ENCODE measurements around the gene SLC39A8. TPM values are rescaled to one million over a fixed set of nuclear protein-coding genes. Genes with fewer than 3 reads are reported as not detected.
"Not testable (repeated sequence)": the region's sequence is repeated elsewhere in the genome, so short reads cannot be mapped to it uniquely, and the experiment has no call there.

Gene SLC39A8
- total and polyA plus RNA-seq, 4 donors, result 14.6 to 50.5 (median 22.6) TPM

GRCh38 chr4:102387552-102388150 lies 42.4 kb upstream of the SLC39A8 start (continued):
- no peak for TF ChIP-seq CTCF (IDR thresholded peaks at IDR 0.05; ENCODE audit: low read depth, low read length, missing input control)

DNA sequence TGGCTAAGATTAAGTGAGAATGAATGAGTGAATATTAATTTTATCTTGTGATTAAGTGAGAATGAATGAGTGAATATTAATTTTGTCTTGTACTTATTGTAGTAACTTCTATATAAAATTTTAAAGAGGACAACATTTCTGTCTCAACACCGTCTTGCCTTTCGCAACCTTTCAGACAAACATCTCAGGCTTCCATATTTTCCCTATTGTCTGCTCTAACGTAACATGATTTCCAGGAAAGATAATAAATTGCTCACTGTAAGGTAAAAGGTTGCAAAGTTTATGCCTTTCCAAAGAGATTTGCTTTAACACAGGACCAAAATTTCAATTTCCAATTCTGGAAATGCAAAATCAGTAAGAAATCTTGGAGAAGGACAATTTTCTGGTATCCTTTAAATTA lies 41.7 kb upstream of the SLC39A8 start:
- Histone ChIP-seq H3K4me1 (ENCODE audit: control insufficient read depth in 4 of 4, insufficient read depth in 4 of 4, low read length in 3 of 4) (no peaks in the 10 kb centered on the region), H3K27me3 (ENCODE audit: control insufficient read depth in 4 of 4, insufficient read depth in 4 of 4, low read length in 3 of 4) (no peaks in the 10 kb centered on the region), H3K27ac (ENCODE audit: low read depth in 1 of 2, low read length in 2 of 2) (no peak overlapping the region), H3K9me3 (ENCODE audit: control insufficient read depth in 4 of 4, low read length in 3 of 4) (no peaks in the 10 kb centered on the region), H3K36me3 (ENCODE audit: control insufficient read depth in 4 of 4, insufficient read depth in 3 of 4, low read depth in 1 of 4, low read length in 3 of 4) (no peaks in the 10 kb centered on the region), H3K9ac (ENCODE audit: low read depth in 1 of 2, low read length in 2 of 2) (no peak overlapping the region), H3K4me3 (ENCODE audit: low read depth in 1 of 3, low read length in 3 of 3) (no peak overlapping the region)
- 94% methylated on average over 3 of the region's 3 CpGs for WGBS
- TF ChIP-seq MAX (IDR thresholded peaks at IDR 0.05) (no peak), TAF1 (conservative IDR thresholded peaks at IDR 0.05) (no peak), JUND (IDR thresholded peaks at IDR 0.05) (no peak)
- no peak for DNase-seq (ENCODE audit: low spot score)

DNA sequence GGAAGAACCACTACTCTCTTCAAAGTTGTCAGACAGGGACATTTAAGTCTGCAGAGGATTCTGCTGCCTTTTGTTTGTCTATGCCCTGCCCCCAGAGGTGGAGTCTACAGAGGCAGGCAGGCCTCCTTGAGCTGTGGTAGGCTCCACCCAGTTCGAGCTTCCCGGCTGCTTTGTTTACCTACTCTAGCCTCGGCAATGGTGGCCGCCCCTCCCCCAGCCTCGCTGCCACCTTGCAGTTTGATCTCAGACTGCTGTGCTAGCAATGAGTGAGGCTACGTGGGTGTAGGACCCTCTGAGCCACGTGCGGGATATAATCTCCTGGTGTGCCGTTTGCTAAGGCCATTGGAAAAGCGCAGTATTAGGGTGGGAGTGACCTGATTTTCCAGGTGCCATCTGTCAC lies 35.0 kb upstream of the SLC39A8 start:
- H3K4me1 ChIP-seq (ENCODE audit: control insufficient read depth in 4 of 4, insufficient read depth in 4 of 4, low read length in 3 of 4); H3K4me3 ChIP-seq (ENCODE audit: low read depth in 1 of 3, low read length in 3 of 3); H3K36me3 ChIP-seq (ENCODE audit: control insufficient read depth in 4 of 4, insufficient read depth in 3 of 4, low read depth in 1 of 4, low read length in 3 of 4); H3K9me3 ChIP-seq (ENCODE audit: control insufficient read depth in 4 of 4, low read length in 3 of 4); H3K27ac ChIP-seq (ENCODE audit: low read depth in 1 of 2, low read length in 2 of 2); H3K9ac ChIP-seq (ENCODE audit: low read depth in 1 of 2, low read length in 2 of 2); DNase-seq (ENCODE audit: low spot score); H3K27me3 ChIP-seq (ENCODE audit: control insufficient read depth in 4 of 4, insufficient read depth in 4 of 4, low read length in 3 of 4): not testable (repeated sequence)
- WGBS, result 68% methylated on average over 10 of the region's 10 CpGs

- Histone ChIP-seq H3K36me3 (ENCODE audit: control insufficient read depth in 4 of 4, insufficient read depth in 3 of 4, low read depth in 1 of 4, low read length in 3 of 4) (no peaks in the 10 kb centered on the region), H3K9me3 (ENCODE audit: control insufficient read depth in 4 of 4, low read length in 3 of 4) (no peaks in the 10 kb centered on the region), H3K27me3 (ENCODE audit: control insufficient read depth in 4 of 4, insufficient read depth in 4 of 4, low read length in 3 of 4) (no peaks in the 10 kb centered on the region), H3K4me1 (ENCODE audit: control insufficient read depth in 4 of 4, insufficient read depth in 4 of 4, low read length in 3 of 4) (no peaks in the 10 kb centered on the region), H3K9ac (ENCODE audit: low read depth in 1 of 2, low read length in 2 of 2) (no peak overlapping the region), H3K4me3 (ENCODE audit: low read depth in 1 of 3, low read length in 3 of 3) (no peak overlapping the region), H3K27ac (ENCODE audit: low read depth in 1 of 2, low read length in 2 of 2) (no peak overlapping the region)
- no peak for DNase-seq (ENCODE audit: low spot score)
- 83% methylated on average over 2 of the region's 2 CpGs for WGBS
- no peak for TF ChIP-seq FOXA2 (IDR thresholded peaks at IDR 0.05)
Observed at GRCh38 chr4:102362922-102363432, 17.7 kb upstream of the SLC39A8 start.

GRCh38 chr4:102358128-102358527 lies 12.8 kb upstream of the SLC39A8 start:
- Histone ChIP-seq H3K9me3 (ENCODE audit: control insufficient read depth in 4 of 4, low read length in 3 of 4) (no peaks in the 10 kb centered on the region), H3K27me3 (ENCODE audit: control insufficient read depth in 4 of 4, insufficient read depth in 4 of 4, low read length in 3 of 4) (no peaks in the 10 kb centered on the region), H3K27ac (ENCODE audit: low read depth in 1 of 2, low read length in 2 of 2) (no peak overlapping the region), H3K36me3 (ENCODE audit: control insufficient read depth in 4 of 4, insufficient read depth in 3 of 4, low read depth in 1 of 4, low read length in 3 of 4) (no peaks in the 10 kb centered on the region), H3K4me1 (ENCODE audit: control insufficient read depth in 4 of 4, insufficient read depth in 4 of 4, low read length in 3 of 4) (peaks cover 0 to 21% (median 8%) of the 10 kb centered on the region in 4 donors), H3K9ac (ENCODE audit: low read depth in 1 of 2, low read length in 2 of 2) (no peak overlapping the region), H3K4me3 (ENCODE audit: low read depth in 1 of 3, low read length in 3 of 3) (no peak overlapping the region)
- no peak for DNase-seq (ENCODE audit: low spot score)
- WGBS, result 95% methylated on average over 3 of the region's 3 CpGs
- TF ChIP-seq TAF1 (conservative IDR thresholded peaks at IDR 0.05) (no peak), HNF4G (IDR thresholded peaks at IDR 0.05) (no peak)

DNA sequence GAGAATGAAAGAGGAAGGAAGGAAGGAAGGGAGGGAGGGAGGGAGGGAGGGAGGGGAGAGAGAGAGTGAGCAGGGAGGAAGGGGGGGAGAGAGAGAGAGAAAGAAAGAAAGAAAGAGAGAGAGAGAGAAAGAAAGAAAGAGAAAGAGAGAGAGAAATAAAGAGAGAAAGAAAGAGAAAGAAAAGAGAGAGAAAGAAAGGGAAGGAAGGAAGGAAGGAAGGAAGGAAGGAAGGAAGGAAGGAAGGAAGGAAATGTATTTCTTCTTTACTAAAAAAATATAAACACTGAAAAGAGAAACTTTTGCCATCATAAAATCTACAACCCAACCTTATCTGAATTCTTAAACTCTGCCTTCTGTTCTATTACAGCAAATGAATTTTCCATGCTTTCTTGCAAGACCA lies 12.4 kb upstream of the SLC39A8 start:
- not testable (repeated sequence) for H3K9me3 ChIP-seq (ENCODE audit: control insufficient read depth in 4 of 4, low read length in 3 of 4); H3K36me3 ChIP-seq (ENCODE audit: control insufficient read depth in 4 of 4, insufficient read depth in 3 of 4, low read depth in 1 of 4, low read length in 3 of 4); H3K27me3 ChIP-seq (ENCODE audit: control insufficient read depth in 4 of 4, insufficient read depth in 4 of 4, low read length in 3 of 4)

More for the DNA sequence above, 12.4 kb upstream of the SLC39A8 start:
- not testable (repeated sequence) for DNase-seq (ENCODE audit: low spot score); H3K4me3 ChIP-seq (ENCODE audit: low read depth in 1 of 3, low read length in 3 of 3); H3K27ac ChIP-seq (ENCODE audit: low read depth in 1 of 2, low read length in 2 of 2); H3K9ac ChIP-seq (ENCODE audit: low read depth in 1 of 2, low read length in 2 of 2)
- peaks cover 0 to 21% (median 8%) of the 10 kb centered on the region in 4 donors for H3K4me1 ChIP-seq (ENCODE audit: control insufficient read depth in 4 of 4, insufficient read depth in 4 of 4, low read length in 3 of 4)
